Fibroblast of lung (primary cell): ENCODE data around the gene IGHMBP2.

Source experiments
- EZH2 ChIP-seq: IDR thresholded peaks from 2 replicates; pipeline ENCODE4 v1.5.1; 2012; ENCODE audit warnings: low read length, control low read depth, mild to moderate bottlenecking; ENCODE audit errors: missing control alignments
- TF ChIP-seq, protein P1 (sequence below), 2 donors: IDR thresholded peaks in 1 of 2; conservative IDR thresholded peaks in 1 of 2; 1 replicate in 1 of 2; 2 replicates in 1 of 2; pipeline ENCODE4 v1.5.1; 2011 to 2012; ENCODE audit warnings: low read length in 2 of 2, control low read depth in 1 of 2, inconsistent platforms in 1 of 2, low read depth in 1 of 2, mild to moderate bottlenecking in 1 of 2

GRCh38 chr11:68982134-68982533 lies 78.4 kb downstream of the IGHMBP2 start:
- no peak for TF ChIP-seq EZH2
- TF ChIP-seq, protein P1, sequence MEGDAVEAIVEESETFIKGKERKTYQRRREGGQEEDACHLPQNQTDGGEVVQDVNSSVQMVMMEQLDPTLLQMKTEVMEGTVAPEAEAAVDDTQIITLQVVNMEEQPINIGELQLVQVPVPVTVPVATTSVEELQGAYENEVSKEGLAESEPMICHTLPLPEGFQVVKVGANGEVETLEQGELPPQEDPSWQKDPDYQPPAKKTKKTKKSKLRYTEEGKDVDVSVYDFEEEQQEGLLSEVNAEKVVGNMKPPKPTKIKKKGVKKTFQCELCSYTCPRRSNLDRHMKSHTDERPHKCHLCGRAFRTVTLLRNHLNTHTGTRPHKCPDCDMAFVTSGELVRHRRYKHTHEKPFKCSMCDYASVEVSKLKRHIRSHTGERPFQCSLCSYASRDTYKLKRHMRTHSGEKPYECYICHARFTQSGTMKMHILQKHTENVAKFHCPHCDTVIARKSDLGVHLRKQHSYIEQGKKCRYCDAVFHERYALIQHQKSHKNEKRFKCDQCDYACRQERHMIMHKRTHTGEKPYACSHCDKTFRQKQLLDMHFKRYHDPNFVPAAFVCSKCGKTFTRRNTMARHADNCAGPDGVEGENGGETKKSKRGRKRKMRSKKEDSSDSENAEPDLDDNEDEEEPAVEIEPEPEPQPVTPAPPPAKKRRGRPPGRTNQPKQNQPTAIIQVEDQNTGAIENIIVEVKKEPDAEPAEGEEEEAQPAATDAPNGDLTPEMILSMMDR (conservative IDR thresholded peaks at IDR 0.05 in 1 of 2, IDR thresholded peaks at IDR 0.05 in 1 of 2; ENCODE audit: low read depth in 1 of 2, low read length in 2 of 2) = no peak
